GM20000 (cell line): ENCODE data around the gene COBLL1.
"Not testable (repeated sequence)": the region's sequence is repeated elsewhere in the genome, so short reads cannot be mapped to it uniquely, and the experiment has no call there.

Experiments used
- DNase-seq: peaks from one replicate; pipeline ENCODE4 v3.0.0; 2012; ENCODE audit warnings: low spot score
- TF ChIP-seq, protein P1 (sequence below): IDR thresholded peaks from 2 replicates; pipeline ENCODE4 v1.5.1; 2012; ENCODE audit warnings: mild to moderate bottlenecking, control low read depth; ENCODE audit errors: extremely low read depth, missing control alignments

Gene COBLL1

DNA sequence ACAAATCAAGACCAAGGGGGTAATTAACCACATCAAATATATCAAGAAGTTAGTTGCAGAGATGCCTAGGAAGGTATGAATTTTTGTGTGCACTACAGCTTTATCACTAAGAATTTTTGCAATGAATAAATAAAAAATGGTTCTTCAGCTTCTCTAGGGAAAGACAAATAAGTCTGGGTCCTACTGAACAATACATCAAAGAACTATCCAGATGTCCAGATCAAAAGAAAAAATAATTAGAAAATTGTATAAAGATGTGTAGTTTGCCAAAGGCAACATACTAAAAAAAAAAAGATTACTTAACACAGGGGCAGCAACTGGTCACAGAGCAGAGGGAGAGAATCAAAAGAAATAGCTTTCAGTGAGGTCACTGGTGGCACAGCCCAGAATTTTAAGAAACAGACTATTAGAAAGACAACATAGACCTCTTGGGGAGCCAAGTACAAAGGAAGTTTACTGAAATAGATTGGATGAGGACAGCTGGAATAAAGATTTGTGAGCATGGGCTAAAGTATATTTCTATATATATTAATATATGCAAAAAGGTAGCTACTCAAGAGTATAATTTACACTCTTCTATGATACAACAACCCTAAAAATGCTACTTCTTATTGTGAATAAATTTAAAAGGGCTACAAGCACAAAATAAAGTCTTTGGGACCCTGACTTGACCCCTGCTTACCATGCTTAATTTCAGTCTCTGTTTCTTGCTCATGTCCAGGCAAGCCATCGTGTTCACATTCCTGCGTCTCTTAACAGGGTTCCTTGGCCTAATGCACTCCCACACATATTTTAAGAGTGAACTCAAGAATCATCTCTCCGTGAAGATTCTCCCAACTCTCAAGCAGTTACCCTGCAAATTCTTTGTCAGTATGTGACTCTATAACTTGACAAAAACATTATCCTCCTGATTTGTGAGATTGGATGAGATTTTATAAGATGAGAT is 121.4 kb downstream of the COBLL1 start:
- TF ChIP-seq, protein P1, sequence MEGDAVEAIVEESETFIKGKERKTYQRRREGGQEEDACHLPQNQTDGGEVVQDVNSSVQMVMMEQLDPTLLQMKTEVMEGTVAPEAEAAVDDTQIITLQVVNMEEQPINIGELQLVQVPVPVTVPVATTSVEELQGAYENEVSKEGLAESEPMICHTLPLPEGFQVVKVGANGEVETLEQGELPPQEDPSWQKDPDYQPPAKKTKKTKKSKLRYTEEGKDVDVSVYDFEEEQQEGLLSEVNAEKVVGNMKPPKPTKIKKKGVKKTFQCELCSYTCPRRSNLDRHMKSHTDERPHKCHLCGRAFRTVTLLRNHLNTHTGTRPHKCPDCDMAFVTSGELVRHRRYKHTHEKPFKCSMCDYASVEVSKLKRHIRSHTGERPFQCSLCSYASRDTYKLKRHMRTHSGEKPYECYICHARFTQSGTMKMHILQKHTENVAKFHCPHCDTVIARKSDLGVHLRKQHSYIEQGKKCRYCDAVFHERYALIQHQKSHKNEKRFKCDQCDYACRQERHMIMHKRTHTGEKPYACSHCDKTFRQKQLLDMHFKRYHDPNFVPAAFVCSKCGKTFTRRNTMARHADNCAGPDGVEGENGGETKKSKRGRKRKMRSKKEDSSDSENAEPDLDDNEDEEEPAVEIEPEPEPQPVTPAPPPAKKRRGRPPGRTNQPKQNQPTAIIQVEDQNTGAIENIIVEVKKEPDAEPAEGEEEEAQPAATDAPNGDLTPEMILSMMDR: no peak
- no peak for DNase-seq

GRCh38 chr2:164717000-164717803 is 124.4 kb downstream of the COBLL1 start:
- DNase-seq: peak; percentile 4
- TF ChIP-seq, protein P1: no peak

DNA sequence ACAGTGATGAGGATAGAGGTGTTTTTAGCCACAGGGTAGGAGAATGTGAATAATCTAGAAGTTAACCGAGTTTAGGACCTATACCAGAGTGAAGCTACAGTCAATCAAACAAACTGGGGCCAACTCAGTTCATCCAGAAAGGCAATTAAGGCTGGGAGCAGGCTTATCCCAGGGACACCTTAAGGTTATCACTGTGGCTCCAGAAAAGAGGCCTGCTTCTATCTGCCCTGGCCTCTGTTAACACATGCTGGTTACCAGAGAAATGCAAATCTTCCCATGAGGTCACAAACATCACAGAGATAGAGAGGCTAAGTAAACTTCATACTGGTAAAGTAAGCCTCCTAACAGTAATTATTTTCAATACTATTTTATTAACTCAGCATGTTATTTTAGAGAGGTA is 127.2 kb downstream of the COBLL1 start:
- TF ChIP-seq, protein P1: no peak
- no peak for DNase-seq

GRCh38 chr2:164711766-164712138 is 129.9 kb downstream of the COBLL1 start:
- DNase-seq: no peak
- TF ChIP-seq, protein P1: no peak

DNA sequence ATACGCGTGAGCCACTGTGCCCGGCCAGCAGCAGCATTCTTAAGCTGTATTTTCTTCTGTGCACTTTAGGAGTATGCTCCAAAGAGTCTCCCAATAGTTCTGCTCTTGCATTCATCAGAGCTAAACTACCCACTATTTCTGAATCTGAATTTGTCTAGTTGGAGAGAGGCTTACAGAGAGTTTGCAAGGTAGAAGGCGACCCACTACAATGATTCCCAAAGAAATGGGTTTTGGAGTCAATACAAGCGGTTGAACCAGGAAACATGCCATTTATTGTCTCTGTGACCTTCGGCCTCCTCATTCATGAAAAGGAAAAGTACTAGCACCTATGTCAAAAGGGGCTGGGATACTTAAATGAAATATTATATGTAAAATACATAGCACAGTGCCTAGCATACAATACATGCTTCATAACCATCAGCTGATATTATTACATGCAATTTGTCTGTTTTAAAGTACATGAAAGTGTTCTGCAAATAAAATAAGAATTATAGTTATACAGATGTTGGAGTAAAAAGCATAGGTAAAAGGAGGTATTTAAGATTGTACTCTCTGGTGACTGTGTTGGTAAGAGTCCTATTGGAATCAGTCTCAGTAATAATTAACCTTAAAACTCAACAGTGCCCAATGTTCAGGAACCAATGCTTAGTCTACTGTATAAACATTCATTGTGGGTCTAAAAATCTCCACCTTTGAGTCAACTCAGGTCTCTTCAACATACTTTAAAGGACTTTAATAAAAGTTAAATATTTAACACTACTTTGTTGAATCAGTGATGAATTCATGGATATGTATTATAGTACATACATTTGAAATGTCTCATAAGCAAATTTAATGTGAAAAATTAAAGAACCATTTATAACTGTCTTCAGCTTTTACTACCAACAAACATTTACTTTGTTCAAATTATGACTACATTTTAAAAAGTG is 130.5 kb downstream of the COBLL1 start:
- DNase-seq: no peak
- TF ChIP-seq, protein P1: no peak

DNA sequence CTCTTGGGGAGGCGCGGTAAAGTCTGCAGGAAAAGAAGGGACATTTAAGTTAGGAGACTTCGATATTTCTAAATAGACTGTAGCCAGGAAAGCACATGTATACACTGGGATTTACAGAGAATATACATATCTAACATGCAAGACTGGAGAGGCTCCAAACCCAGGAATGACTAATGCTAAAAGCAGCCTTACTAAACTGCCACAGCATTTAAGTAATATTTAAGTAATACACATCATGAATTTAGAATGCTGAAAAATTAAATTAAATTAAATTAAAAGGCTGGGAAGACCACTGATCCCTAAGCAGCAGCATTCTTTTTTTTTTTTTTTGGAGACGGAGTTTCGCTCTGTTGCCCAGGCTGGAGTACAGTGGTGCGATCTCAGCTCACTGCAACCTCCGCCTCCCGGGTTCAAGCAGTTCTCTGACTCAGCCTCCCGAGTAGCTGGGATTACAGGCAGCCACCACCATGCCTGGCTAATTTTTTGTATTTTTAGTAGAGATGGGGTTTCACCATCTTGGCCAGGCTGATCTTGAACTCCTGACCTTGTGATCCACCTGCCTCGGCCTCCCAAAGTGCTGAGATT is 131.3 kb downstream of the COBLL1 start:
- DNase-seq: not testable (repeated sequence)

DNA sequence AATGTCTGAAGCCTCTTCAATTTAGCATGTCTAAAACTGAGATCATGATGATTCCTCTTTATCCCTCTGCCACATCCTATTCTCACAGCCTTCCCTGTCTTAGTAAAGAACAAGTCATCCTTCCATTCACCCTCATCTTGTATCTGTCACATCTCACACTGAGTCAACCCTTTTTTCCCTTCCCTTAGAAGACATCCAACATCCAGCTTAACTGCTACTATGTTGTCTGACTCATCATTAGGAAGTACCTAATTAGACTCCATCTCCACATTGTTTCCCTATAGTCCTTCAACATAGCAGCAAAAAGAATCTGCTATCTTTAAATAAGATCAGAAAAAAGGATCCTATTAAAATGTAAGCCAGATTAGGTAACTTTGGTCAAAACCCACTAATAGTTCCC is 135.1 kb downstream of the COBLL1 start:
- TF ChIP-seq, protein P1: no peak
- DNase-seq: no peak
